SK-N-SH treated with all-trans-retinoic acid at 6 μM for 48 hours (cell line): ENCODE measurements around the gene MAP3K14.

Experiments used
- ATAC-seq: fragments of 200-7000 bp; cut with Tn5 transposase; 3 replicates; pipeline ENCODE4 v1.9.1; 2020; ENCODE audit warnings: mild to moderate bottlenecking, moderate library complexity
- ARNTL ChIP-seq: fragments of 450-650 bp; formaldehyde crosslinking; IDR thresholded peaks from 2 replicates; pipeline ENCODE4 v1.5.0; 2020; ENCODE audit warnings: low read depth, mild to moderate bottlenecking, moderate library complexity, borderline replicate concordance
- BACH2 ChIP-seq: fragments of 250-450 bp; sonication (Bioruptor Pico); IDR thresholded peaks from 2 replicates; pipeline ENCODE4 v1.9.0; 2021; ENCODE audit warnings: mild to moderate bottlenecking, borderline replicate concordance
- CREB5 ChIP-seq: fragments of 250-450 bp; sonication (Bioruptor Pico); IDR thresholded peaks from 2 replicates; pipeline ENCODE4 v1.5.1; 2020; ENCODE audit warnings: low read depth, mild to moderate bottlenecking, moderate library complexity
- CSDC2 ChIP-seq: fragments of 250-450 bp; sonication (Bioruptor Pico); IDR thresholded peaks from 2 replicates; pipeline ENCODE4 v1.5.0; 2020; ENCODE audit warnings: mild to moderate bottlenecking, moderate library complexity
- ESRRG ChIP-seq: fragments of 250-450 bp; sonication (Bioruptor Pico); IDR thresholded peaks from 2 replicates; pipeline ENCODE4 v1.6.1; 2021; ENCODE audit warnings: mild to moderate bottlenecking
- GLIS3 ChIP-seq: fragments of 250-450 bp; sonication (Bioruptor Pico); IDR thresholded peaks from 2 replicates; pipeline ENCODE4 v1.5.0; 2020; ENCODE audit warnings: mild to moderate bottlenecking, moderate library complexity
- ISL1 ChIP-seq: fragments of 250-450 bp; sonication (Bioruptor Pico); IDR thresholded peaks from 2 replicates; pipeline ENCODE4 v2.1.2; 2022; ENCODE audit warnings: mild to moderate bottlenecking, moderate library complexity
- PPARA ChIP-seq: fragments of 250-450 bp; sonication (Bioruptor Pico); IDR thresholded peaks from 2 replicates; pipeline ENCODE4 v1.5.0; 2020; ENCODE audit warnings: mild to moderate bottlenecking, borderline replicate concordance
- SNAI2 ChIP-seq: fragments of 250-450 bp; sonication (Bioruptor Pico); IDR thresholded peaks from 2 replicates; pipeline ENCODE4 v1.5.0; 2020; ENCODE audit warnings: mild to moderate bottlenecking, moderate library complexity
- TCF4 ChIP-seq: fragments of 250-450 bp; sonication (Bioruptor Pico); IDR thresholded peaks from 2 replicates; pipeline ENCODE4 v1.8.0; 2021; ENCODE audit warnings: mild to moderate bottlenecking, moderate library complexity, borderline replicate concordance
- ZC3H10 ChIP-seq: fragments of 250-450 bp; sonication (Bioruptor Pico); IDR thresholded peaks from 2 replicates; pipeline ENCODE4 v1.5.1; 2021; ENCODE audit warnings: mild to moderate bottlenecking, moderate library complexity
- ZFP3 ChIP-seq: fragments of 250-450 bp; sonication (Bioruptor Pico); IDR thresholded peaks from 2 replicates; pipeline ENCODE4 v1.5.0; 2020; ENCODE audit warnings: mild to moderate bottlenecking, moderate library complexity
- ZFP30 ChIP-seq: fragments of 450-650 bp; formaldehyde crosslinking; IDR thresholded peaks from 2 replicates; pipeline ENCODE4 v1.5.0; 2022; ENCODE audit warnings: mild to moderate bottlenecking, moderate library complexity
- ZNF70 ChIP-seq: fragments of 450-650 bp; formaldehyde crosslinking; IDR thresholded peaks from 2 replicates; pipeline ENCODE4 v1.5.0; 2020; ENCODE audit warnings: mild to moderate bottlenecking, moderate library complexity
- ZNF8 ChIP-seq: fragments of 450-650 bp; formaldehyde crosslinking; IDR thresholded peaks from 2 replicates; pipeline ENCODE4 v1.5.0; 2020; ENCODE audit warnings: mild to moderate bottlenecking, moderate library complexity
- TF ChIP-seq, protein P1 (sequence below): fragments of 250-450 bp; sonication (Bioruptor Pico); IDR thresholded peaks from 2 replicates; pipeline ENCODE4 v1.5.1; 2021; ENCODE audit warnings: mild to moderate bottlenecking, moderate library complexity
- TF ChIP-seq, protein P2 (sequence below): fragments of 250-450 bp; sonication (Bioruptor Pico); IDR thresholded peaks from 2 replicates; pipeline ENCODE4 v1.5.0; 2020; ENCODE audit warnings: mild to moderate bottlenecking, moderate library complexity
- TF ChIP-seq, protein P3 (sequence below): fragments of 250-450 bp; sonication (Bioruptor Pico); IDR thresholded peaks from 2 replicates; pipeline ENCODE4 v1.8.0; 2020; ENCODE audit warnings: mild to moderate bottlenecking, moderate library complexity, borderline replicate concordance

MAP3K14 gene

DNA sequence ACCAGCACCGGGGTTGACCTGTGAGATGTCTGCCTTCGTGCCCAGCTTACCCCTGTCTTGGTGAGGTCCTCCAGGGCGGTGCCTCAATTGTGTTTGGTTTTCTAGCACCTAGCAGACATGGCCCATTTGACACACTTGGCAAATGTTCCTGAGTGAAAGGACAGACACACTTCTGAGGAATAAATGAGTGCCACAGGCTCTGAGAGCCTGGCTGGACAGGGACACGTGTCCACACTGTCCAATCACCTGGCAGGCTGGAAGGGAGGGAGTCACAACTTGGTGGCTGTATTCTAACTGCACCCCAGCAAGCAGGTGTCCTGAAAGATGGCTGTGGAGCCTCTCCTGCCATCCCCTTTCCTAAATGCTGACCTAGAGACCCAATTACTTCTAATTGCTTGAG lies 7.4 kb downstream of the MAP3K14 start:
- no peak for TF ChIP-seq ZFP30
- no peak for ATAC-seq

GRCh38 chr17:45308840-45309239 lies 8.0 kb downstream of the MAP3K14 start:
- TF ChIP-seq ZNF8 (CRISPR knock-in tag) (no peak), ISL1 (CRISPR knock-in tag) (no peak), TCF4 (CRISPR knock-in tag) (no peak), CSDC2 (CRISPR knock-in tag) (no peak), ARNTL (no peak), PPARA (CRISPR knock-in tag) (no peak), ZNF70 (CRISPR knock-in tag) (no peak), ESRRG (CRISPR knock-in tag) (no peak), SNAI2 (CRISPR knock-in tag) (no peak), ZFP30 (no peak), BACH2 (CRISPR knock-in tag) (no peak), ZC3H10 (CRISPR knock-in tag) (no peak)
- TF ChIP-seq, protein P1, sequence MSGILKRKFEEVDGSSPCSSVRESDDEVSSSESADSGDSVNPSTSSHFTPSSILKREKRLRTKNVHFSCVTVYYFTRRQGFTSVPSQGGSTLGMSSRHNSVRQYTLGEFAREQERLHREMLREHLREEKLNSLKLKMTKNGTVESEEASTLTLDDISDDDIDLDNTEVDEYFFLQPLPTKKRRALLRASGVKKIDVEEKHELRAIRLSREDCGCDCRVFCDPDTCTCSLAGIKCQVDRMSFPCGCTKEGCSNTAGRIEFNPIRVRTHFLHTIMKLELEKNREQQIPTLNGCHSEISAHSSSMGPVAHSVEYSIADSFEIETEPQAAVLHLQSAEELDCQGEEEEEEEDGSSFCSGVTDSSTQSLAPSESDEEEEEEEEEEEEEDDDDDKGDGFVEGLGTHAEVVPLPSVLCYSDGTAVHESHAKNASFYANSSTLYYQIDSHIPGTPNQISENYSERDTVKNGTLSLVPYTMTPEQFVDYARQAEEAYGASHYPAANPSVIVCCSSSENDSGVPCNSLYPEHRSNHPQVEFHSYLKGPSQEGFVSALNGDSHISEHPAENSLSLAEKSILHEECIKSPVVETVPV (CRISPR knock-in tag): no peak
- TF ChIP-seq, protein P2, sequence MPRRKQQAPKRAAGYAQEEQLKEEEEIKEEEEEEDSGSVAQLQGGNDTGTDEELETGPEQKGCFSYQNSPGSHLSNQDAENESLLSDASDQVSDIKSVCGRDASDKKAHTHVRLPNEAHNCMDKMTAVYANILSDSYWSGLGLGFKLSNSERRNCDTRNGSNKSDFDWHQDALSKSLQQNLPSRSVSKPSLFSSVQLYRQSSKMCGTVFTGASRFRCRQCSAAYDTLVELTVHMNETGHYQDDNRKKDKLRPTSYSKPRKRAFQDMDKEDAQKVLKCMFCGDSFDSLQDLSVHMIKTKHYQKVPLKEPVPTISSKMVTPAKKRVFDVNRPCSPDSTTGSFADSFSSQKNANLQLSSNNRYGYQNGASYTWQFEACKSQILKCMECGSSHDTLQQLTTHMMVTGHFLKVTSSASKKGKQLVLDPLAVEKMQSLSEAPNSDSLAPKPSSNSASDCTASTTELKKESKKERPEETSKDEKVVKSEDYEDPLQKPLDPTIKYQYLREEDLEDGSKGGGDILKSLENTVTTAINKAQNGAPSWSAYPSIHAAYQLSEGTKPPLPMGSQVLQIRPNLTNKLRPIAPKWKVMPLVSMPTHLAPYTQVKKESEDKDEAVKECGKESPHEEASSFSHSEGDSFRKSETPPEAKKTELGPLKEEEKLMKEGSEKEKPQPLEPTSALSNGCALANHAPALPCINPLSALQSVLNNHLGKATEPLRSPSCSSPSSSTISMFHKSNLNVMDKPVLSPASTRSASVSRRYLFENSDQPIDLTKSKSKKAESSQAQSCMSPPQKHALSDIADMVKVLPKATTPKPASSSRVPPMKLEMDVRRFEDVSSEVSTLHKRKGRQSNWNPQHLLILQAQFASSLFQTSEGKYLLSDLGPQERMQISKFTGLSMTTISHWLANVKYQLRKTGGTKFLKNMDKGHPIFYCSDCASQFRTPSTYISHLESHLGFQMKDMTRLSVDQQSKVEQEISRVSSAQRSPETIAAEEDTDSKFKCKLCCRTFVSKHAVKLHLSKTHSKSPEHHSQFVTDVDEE (CRISPR knock-in tag): no peak
- no peak for ATAC-seq

DNA sequence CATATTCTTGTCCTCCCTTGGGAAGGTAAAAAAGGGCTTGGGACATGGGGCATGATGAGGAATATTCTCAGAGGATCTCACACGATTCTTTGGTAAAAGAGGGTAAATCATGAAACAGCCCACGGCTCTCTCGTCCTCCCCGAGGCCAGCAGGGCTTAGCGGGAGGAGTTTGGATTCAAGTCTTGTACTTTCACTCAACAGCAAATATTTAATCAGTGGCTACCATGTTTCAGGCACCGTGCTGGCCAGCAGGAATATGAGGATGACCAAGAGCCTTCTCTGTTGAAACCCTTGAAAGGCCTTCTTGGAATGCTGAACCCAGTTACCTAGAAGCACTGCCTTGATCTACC lies 8.8 kb downstream of the MAP3K14 start:
- TF ChIP-seq, protein P1 (CRISPR knock-in tag): no peak
- TF ChIP-seq ZNF70 (CRISPR knock-in tag) (no peak), TCF4 (CRISPR knock-in tag) (no peak), ZFP3 (CRISPR knock-in tag) (no peak), GLIS3 (CRISPR knock-in tag) (no peak), ESRRG (CRISPR knock-in tag) (no peak)
- TF ChIP-seq, protein P3, sequence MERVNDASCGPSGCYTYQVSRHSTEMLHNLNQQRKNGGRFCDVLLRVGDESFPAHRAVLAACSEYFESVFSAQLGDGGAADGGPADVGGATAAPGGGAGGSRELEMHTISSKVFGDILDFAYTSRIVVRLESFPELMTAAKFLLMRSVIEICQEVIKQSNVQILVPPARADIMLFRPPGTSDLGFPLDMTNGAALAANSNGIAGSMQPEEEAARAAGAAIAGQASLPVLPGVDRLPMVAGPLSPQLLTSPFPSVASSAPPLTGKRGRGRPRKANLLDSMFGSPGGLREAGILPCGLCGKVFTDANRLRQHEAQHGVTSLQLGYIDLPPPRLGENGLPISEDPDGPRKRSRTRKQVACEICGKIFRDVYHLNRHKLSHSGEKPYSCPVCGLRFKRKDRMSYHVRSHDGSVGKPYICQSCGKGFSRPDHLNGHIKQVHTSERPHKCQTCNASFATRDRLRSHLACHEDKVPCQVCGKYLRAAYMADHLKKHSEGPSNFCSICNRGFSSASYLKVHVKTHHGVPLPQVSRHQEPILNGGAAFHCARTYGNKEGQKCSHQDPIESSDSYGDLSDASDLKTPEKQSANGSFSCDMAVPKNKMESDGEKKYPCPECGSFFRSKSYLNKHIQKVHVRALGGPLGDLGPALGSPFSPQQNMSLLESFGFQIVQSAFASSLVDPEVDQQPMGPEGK (CRISPR knock-in tag): no peak
- ATAC-seq: no peak

DNA sequence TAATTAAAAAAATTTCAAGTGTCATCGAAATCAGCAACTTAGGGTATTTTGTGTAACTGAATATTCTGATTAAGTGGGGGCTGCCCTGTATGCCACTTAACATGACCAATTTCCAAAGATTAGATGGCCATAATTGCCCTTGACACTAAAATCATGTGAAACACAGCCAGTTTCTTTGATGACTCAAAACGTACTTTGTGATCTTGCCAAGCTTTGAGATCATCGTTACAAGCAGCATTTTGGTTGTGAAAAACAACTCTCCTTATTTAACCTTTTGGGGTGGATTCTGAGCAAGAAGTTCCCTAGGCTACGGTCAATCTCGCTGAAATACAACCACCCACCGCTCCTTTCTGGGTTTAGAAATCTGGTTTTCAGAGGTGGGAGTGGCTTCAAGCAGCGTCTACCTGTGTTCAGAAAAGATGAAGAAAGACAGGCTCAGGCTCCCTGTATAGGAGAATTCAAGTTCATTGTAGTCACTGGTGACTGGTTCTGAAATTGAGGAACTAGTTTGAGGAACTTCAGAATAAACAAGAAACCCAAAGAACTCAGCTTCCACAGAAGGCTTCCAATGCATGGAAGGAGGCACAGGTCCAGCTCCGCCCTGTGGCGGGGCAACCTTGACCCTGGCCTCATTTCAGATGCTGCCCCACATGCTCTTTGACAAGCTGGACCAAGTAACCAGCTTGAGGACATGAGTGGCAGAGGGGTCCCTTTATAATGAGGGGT lies 9.4 kb downstream of the MAP3K14 start:
- peak; percentile 53 for ATAC-seq
- 0 out of 2 replicates have a peak, but pooled peaks have one; percentile 38 for TF ChIP-seq ZC3H10 (CRISPR knock-in tag)
- TF ChIP-seq GLIS3 (CRISPR knock-in tag): no peak
- peak; percentile 80 for TF ChIP-seq ISL1 (CRISPR knock-in tag)
- TF ChIP-seq SNAI2 (CRISPR knock-in tag): no peak
- no peak for TF ChIP-seq CREB5 (CRISPR knock-in tag)
- TF ChIP-seq, protein P3 (CRISPR knock-in tag): no peak
- TF ChIP-seq, protein P1 (CRISPR knock-in tag): no peak
- TF ChIP-seq PPARA (CRISPR knock-in tag): no peak
- TF ChIP-seq ZNF70 (CRISPR knock-in tag): no peak
- no peak for TF ChIP-seq BACH2 (CRISPR knock-in tag)
